ACHN (cell line): ENCODE data around the gene AGBL2.
A peak's percentile ranks its signal among the peaks of the same experiment; 100 is the strongest.
"Not testable (repeated sequence)": the region's sequence is repeated elsewhere in the genome, so short reads cannot be mapped to it uniquely, and the experiment has no call there.

ENCODE experiments used
- DNase-seq: peaks from one replicate; pipeline ENCODE4 v3.0.0-alpha.2; 2015
- in situ Hi-C: cut with HindIII; loops from 2 replicates; pipeline ENCODE4 v1.10.0; 2017; ENCODE audit warnings: low sequenced_read_pairs, low pct_ligation_motif_present, low pct_unique_long_range_greater_than_20kb

AGBL2 gene

GRCh38 chr11:47715082-47715669 lies at the start of gene AGBL2:
TSS of gene AGBL2 (minus strand) at chr11:47715369. CDS start at chr11:47714650, 719 bp downstream.
- DNase-seq: peak; percentile 69
- in situ Hi-C loops: no loop called here

- DNase-seq, in situ Hi-C loops: not testable (repeated sequence)
These were observed 44.1 kb upstream of the AGBL2 start for GRCh38 chr11:47759291-47759690.

GRCh38 chr11:47756208-47756607 lies 41.0 kb upstream of the AGBL2 start:
- in situ Hi-C loops: no loop called here
- no peak for DNase-seq

GRCh38 chr11:47750725-47751124 lies 35.6 kb upstream of the AGBL2 start:
- no peak for DNase-seq
- in situ Hi-C loops: no loop called here

GRCh38 chr11:47742494-47742893 lies 27.3 kb upstream of the AGBL2 start:
- DNase-seq, in situ Hi-C loops: not testable (repeated sequence)

- DNase-seq, in situ Hi-C loops: not testable (repeated sequence)
These were observed 22.6 kb upstream of the AGBL2 start for GRCh38 chr11:47737817-47738216.

- in situ Hi-C loops: no loop called here
These were observed 17.1 kb upstream of the AGBL2 start for GRCh38 chr11:47732271-47732670.

GRCh38 chr11:47731475-47731874 lies 16.3 kb upstream of the AGBL2 start:
- no peak for DNase-seq

More at GRCh38 chr11:47732271-47732670, 17.1 kb upstream of the AGBL2 start:
- no peak for DNase-seq

GRCh38 chr11:47726878-47727514 lies 11.8 kb upstream of the AGBL2 start:
- DNase-seq: no peak
- in situ Hi-C loops: no loop called here

More at GRCh38 chr11:47731475-47731874, 16.3 kb upstream of the AGBL2 start:
- in situ Hi-C loops: no loop called here

- no peak for DNase-seq
These were observed 10.9 kb upstream of the AGBL2 start for GRCh38 chr11:47726118-47726442.

GRCh38 chr11:47725442-47726117 lies 10.4 kb upstream of the AGBL2 start:
- in situ Hi-C loops: no loop called here
- no peak for DNase-seq

More at GRCh38 chr11:47726118-47726442, 10.9 kb upstream of the AGBL2 start:
- in situ Hi-C loops: no loop called here

GRCh38 chr11:47724041-47724729 lies 9.0 kb upstream of the AGBL2 start:
- peak; percentile 8 for DNase-seq
- in situ Hi-C loops: no loop called here

GRCh38 chr11:47723041-47723440 lies 7.9 kb upstream of the AGBL2 start:
- no peak for DNase-seq
- in situ Hi-C loops: no loop called here

- DNase-seq: no peak
- in situ Hi-C loops: no loop called here
These were observed 5.5 kb upstream of the AGBL2 start for GRCh38 chr11:47720651-47721050.

- no peak for DNase-seq
- in situ Hi-C loops: no loop called here
These were observed 1.5 kb upstream of the AGBL2 start for GRCh38 chr11:47716692-47717091.

- in situ Hi-C loops: no loop called here
- DNase-seq: peak; percentile 18
These were observed 551 bp downstream of the AGBL2 start for GRCh38 chr11:47714554-47715081.

GRCh38 chr11:47711816-47712215 lies 3.4 kb downstream of the AGBL2 start:
- in situ Hi-C loops: no loop called here
- no peak for DNase-seq

GRCh38 chr11:47711225-47711624 lies 3.9 kb downstream of the AGBL2 start:
- DNase-seq: no peak
- in situ Hi-C loops: no loop called here

- DNase-seq, in situ Hi-C loops: not testable (repeated sequence)
These were observed 7.8 kb downstream of the AGBL2 start for GRCh38 chr11:47707275-47707786.
